ENCODE measurements around the gene RUNX2. TPM values are rescaled to one million over a fixed set of nuclear protein-coding genes. Genes with fewer than 3 reads are reported as not detected.

The RUNX2 gene
- total RNA-seq, 3 donors from 2014 or later = 2.0 to 4.4 (median 3.4) TPM

- TF ChIP-seq CTCF (IDR thresholded peaks at IDR 0.05) = no peak
- DNase-seq (no peak), ATAC-seq (no peak)
- Histone ChIP-seq H3K4me3 (no peak overlapping the region), H3K4me1 (ENCODE audit: low read depth) (peaks cover 11% of the 10 kb centered on the region), H3K36me3 (ENCODE audit: low read depth) (no peaks in the 10 kb centered on the region), H3K9me3 (no peaks in the 10 kb centered on the region)
- intact Hi-C loops (cut with DNase I, micrococcal nuclease) = no loop called here
Observed at GRCh38 chr6:45450132-45450531, 122.0 kb downstream of the RUNX2 start.

GRCh38 chr6:45450831-45451230 is 122.7 kb downstream of the RUNX2 start:
- TF ChIP-seq CTCF (IDR thresholded peaks at IDR 0.05) = no peak

GRCh38 chr6:45454008-45454911 is 126.1 kb downstream of the RUNX2 start:
- TF ChIP-seq CTCF (IDR thresholded peaks at IDR 0.05) = no peak
- H3K36me3 ChIP-seq (ENCODE audit: low read depth) = no peaks in the 10 kb centered on the region
- no peaks in the 10 kb centered on the region for H3K9me3 ChIP-seq
- H3K4me1 ChIP-seq (ENCODE audit: low read depth) = no peaks in the 10 kb centered on the region
- no peak overlapping the region for H3K4me3 ChIP-seq
- DNase-seq (no peak), ATAC-seq (peak; percentile 43)
- intact Hi-C loops (cut with DNase I, micrococcal nuclease) = no loop called here

More at GRCh38 chr6:45450831-45451230, 122.7 kb downstream of the RUNX2 start:
- peaks cover 4% of the 10 kb centered on the region for H3K4me1 ChIP-seq (ENCODE audit: low read depth)
- ATAC-seq = no peak
- H3K9me3 ChIP-seq = no peaks in the 10 kb centered on the region
- H3K36me3 ChIP-seq (ENCODE audit: low read depth) = no peaks in the 10 kb centered on the region
- no peak for DNase-seq
- no peak overlapping the region for H3K4me3 ChIP-seq
- intact Hi-C loops (cut with DNase I, micrococcal nuclease) = no loop called here

- DNase-seq = no peak
- intact Hi-C loops (cut with DNase I, micrococcal nuclease) = no loop called here
- no peak for ATAC-seq
- no peaks in the 10 kb centered on the region for H3K4me1 ChIP-seq (ENCODE audit: low read depth)
- no peak for TF ChIP-seq CTCF (IDR thresholded peaks at IDR 0.05)
- no peaks in the 10 kb centered on the region for H3K9me3 ChIP-seq
- no peaks in the 10 kb centered on the region for H3K36me3 ChIP-seq (ENCODE audit: low read depth)
- no peak overlapping the region for H3K4me3 ChIP-seq
Observed at GRCh38 chr6:45455408-45455807, 127.3 kb downstream of the RUNX2 start.

GRCh38 chr6:45457141-45457540 is 129.0 kb downstream of the RUNX2 start:
- H3K9me3 ChIP-seq = no peaks in the 10 kb centered on the region
- no peak for TF ChIP-seq CTCF (IDR thresholded peaks at IDR 0.05)
- H3K4me1 ChIP-seq (ENCODE audit: low read depth) = no peaks in the 10 kb centered on the region
- no peak for DNase-seq
- H3K4me3 ChIP-seq = no peak overlapping the region
- ATAC-seq = no peak
- intact Hi-C loops (cut with DNase I, micrococcal nuclease) = no loop called here
- no peaks in the 10 kb centered on the region for H3K36me3 ChIP-seq (ENCODE audit: low read depth)
